PFSK-1 (cell line): ENCODE data around the gene GPR87.

ENCODE experiments used
- POLR2AphosphoS5 ChIP-seq: IDR thresholded peaks from 2 replicates; pipeline ENCODE4 v1.6.1; 2012; ENCODE audit warnings: low read depth, mild to moderate bottlenecking, control low read depth, low read length, moderate library complexity
- REST ChIP-seq, 2 experiments: IDR thresholded peaks; 2 replicates each; pipeline versions ENCODE4 v1.6.1 to v1.8.0; 2011 to 2012; ENCODE audit warnings: low read depth in 2 of 2, low read length in 2 of 2, control low read depth in 1 of 2, inconsistent platforms in 1 of 2, mild to moderate bottlenecking in 1 of 2, moderate library complexity in 1 of 2; ENCODE audit not compliant: insufficient read depth in 1 of 2
- SIN3A ChIP-seq: IDR thresholded peaks from 2 replicates; pipeline ENCODE4 v1.6.1; 2012; ENCODE audit warnings: mild to moderate bottlenecking, low read length, moderate library complexity, borderline replicate concordance; ENCODE audit not compliant: insufficient read depth
- TAF1 ChIP-seq: IDR thresholded peaks from 2 replicates; pipeline ENCODE4 v1.6.1; 2012; ENCODE audit warnings: low read length, control low read depth, borderline replicate concordance; ENCODE audit not compliant: insufficient read depth

DNA sequence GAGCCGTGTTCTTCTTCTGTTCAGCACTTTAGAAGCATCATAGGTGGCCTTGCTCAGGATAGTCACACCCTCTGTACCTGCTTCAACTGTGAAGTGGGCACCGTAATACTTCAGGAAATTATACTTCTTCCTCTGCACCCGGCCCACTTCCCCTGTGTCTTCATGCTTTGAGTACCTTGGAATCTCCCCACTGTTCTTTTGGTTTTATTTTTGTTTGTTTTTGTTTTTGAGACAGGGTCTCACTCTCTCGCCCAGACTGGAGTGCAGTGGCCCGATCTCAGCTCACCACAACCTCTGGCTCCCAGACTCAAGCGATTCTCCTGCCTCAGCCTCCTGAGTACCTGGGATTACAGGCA lies 40.0 kb downstream of the GPR87 start:
- TF ChIP-seq POLR2AphosphoS5 (no peak), REST (IDR thresholded peaks at IDR 0.05; ENCODE audit: insufficient read depth in 1 of 2, low read depth in 2 of 2, low read length in 2 of 2) (no peak), SIN3A (no peak), TAF1 (no peak)
